OCI-LY3 (cell line): ENCODE results near the gene ADCY4.

Experiments
- H2AFZ ChIP-seq: fragments of 200-600, 300-600 bp; shearing (Covaris generic); 2 replicates; pipeline ENCODE4 v1.6.0; 2014; ENCODE audit warnings: antibody characterized with exemption, low read depth, low read length
- H3K27ac ChIP-seq: fragments of 200-600, 300-600 bp; sonication (generic); 2 replicates; pipeline ENCODE4 v1.5.1; 2014; ENCODE audit warnings: mild to moderate bottlenecking, low read length, moderate library complexity, mixed read lengths
- H3K27me3 ChIP-seq: fragments of 200-600, 300-600 bp; sonication (generic); 2 replicates; pipeline ENCODE4 v1.6.1; 2014; ENCODE audit warnings: low read depth, low read length, mixed read lengths
- H3K36me3 ChIP-seq: fragments of 200-600, 300-600 bp; sonication (generic); replicated peaks from 2 replicates; pipeline ENCODE3; 2014; ENCODE audit warnings: low read depth, low read length, mixed read lengths
- H3K4me1 ChIP-seq: fragments of 300-600, 200-600 bp; sonication (generic); 2 replicates; pipeline ENCODE4 v1.6.1; 2014; ENCODE audit warnings: low read length, mixed read lengths
- H3K4me2 ChIP-seq: fragments of 200-600, 300-600 bp; sonication (generic); 2 replicates; pipeline ENCODE4 v1.6.1; 2014; ENCODE audit warnings: low read length, mixed read lengths
- H3K4me3 ChIP-seq: fragments of 300-600, 200-600 bp; sonication (generic); 2 replicates; pipeline ENCODE4 v1.5.1; 2014; ENCODE audit warnings: antibody characterized with exemption, mild to moderate bottlenecking, low read length, moderate library complexity
- H3K79me2 ChIP-seq: fragments of 300-600, 200-600 bp; shearing (Covaris generic); 2 replicates; pipeline ENCODE4 v1.6.1; 2014; ENCODE audit warnings: mild to moderate bottlenecking, low read length, mixed read lengths
- H3K9ac ChIP-seq: fragments of 300-600, 200-600 bp; shearing (Covaris generic); 2 replicates; pipeline ENCODE4 v1.6.0; 2014; ENCODE audit warnings: mild to moderate bottlenecking, low read length, moderate library complexity
- H3K9me3 ChIP-seq: fragments of 200-600, 300-600 bp; shearing (Covaris generic); 2 replicates; pipeline ENCODE4 v1.6.1; 2014; ENCODE audit warnings: low read length, mixed read lengths; ENCODE audit not compliant: insufficient read depth
- H4K20me1 ChIP-seq: fragments of 200-600, 300-600 bp; sonication (generic); 2 replicates; pipeline ENCODE4 v1.6.1; 2016; ENCODE audit warnings: low read length, mixed read lengths; ENCODE audit not compliant: insufficient read depth
- EZH2phosphoT487 ChIP-seq: fragments of 200-600 bp; shearing (Covaris generic); IDR thresholded peaks from 2 replicates; pipeline ENCODE4 v1.6.1; 2018; ENCODE audit warnings: antibody characterized with exemption, mixed run types, low read depth
- TF ChIP-seq, protein P1 (sequence below): fragments of 200-600, 300-600 bp; sonication (generic); IDR thresholded peaks from 2 replicates; pipeline ENCODE4 v1.5.1; 2014; ENCODE audit warnings: antibody characterized with exemption, low read length, low read depth

The ADCY4 gene

DNA sequence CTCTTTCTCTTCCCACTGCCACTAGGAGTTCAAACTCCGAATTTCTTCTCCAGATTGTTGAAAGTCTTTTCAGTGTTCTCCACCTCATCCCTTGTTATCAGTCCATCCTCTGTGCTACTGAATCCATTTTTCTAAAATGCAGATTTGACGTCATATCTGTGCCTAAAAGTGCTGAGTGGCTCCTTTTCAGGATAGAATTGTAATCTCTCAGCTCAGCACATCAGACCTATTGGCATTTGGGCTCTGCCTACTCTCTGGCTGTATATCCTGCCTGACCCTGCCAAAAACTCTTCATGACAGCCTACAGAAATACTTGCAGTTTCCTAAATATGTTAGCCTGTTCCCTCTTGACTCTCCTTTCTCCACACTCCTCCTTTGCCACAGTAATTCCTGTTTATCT is 62.4 kb downstream of the ADCY4 start:
- Histone ChIP-seq H3K27me3 (no peaks in the 10 kb centered on the region), H3K4me1 (peaks cover 38% of the 10 kb centered on the region), H3K9ac (no peak overlapping the region), H3K4me3 (no peak overlapping the region), H3K4me2 (peak overlapping the region; percentile 83; the same call in 1 of the 2 replicates), H3K9me3 (no peaks in the 10 kb centered on the region), H3K79me2 (no peaks in the 10 kb centered on the region), H4K20me1 (no peaks in the 10 kb centered on the region), H2AFZ (no peak overlapping the region), H3K27ac (no peak overlapping the region), H3K36me3 (no peaks in the 10 kb centered on the region)
- TF ChIP-seq, protein P1, sequence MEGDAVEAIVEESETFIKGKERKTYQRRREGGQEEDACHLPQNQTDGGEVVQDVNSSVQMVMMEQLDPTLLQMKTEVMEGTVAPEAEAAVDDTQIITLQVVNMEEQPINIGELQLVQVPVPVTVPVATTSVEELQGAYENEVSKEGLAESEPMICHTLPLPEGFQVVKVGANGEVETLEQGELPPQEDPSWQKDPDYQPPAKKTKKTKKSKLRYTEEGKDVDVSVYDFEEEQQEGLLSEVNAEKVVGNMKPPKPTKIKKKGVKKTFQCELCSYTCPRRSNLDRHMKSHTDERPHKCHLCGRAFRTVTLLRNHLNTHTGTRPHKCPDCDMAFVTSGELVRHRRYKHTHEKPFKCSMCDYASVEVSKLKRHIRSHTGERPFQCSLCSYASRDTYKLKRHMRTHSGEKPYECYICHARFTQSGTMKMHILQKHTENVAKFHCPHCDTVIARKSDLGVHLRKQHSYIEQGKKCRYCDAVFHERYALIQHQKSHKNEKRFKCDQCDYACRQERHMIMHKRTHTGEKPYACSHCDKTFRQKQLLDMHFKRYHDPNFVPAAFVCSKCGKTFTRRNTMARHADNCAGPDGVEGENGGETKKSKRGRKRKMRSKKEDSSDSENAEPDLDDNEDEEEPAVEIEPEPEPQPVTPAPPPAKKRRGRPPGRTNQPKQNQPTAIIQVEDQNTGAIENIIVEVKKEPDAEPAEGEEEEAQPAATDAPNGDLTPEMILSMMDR, result no peak
- TF ChIP-seq EZH2phosphoT487, result no peak

DNA sequence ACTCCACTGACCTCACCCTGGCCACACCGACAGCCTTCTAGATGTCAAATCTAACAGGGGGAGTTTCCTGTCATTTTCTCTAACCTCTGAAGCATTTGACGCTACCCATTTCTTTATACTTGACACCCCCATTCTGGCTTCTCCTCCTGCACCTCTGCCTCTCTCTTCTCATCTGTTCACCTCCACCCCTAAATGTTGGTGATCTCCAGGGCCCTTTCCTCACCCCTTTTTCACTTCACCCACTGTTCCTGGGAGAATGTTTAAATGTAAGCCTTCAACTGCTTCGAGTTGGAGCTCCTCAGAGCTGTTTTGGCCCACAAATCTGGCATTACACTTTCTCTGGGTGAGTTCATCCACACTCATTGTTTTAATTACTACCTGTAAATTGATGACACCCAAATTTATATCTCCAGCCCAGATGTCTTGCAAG is 63.0 kb downstream of the ADCY4 start:
- Histone ChIP-seq H3K9ac (peak overlapping the region; percentile 98), H3K4me3 (peak overlapping the region; percentile 90), H3K4me1 (peaks cover 38% of the 10 kb centered on the region), H2AFZ (peak overlapping the region; percentile 39; the same call in 1 of the 2 replicates), H4K20me1 (no peaks in the 10 kb centered on the region), H3K27me3 (no peaks in the 10 kb centered on the region), H3K4me2 (peak overlapping the region; percentile 83), H3K36me3 (peaks cover 2% of the 10 kb centered on the region), H3K27ac (no peak overlapping the region), H3K9me3 (no peaks in the 10 kb centered on the region), H3K79me2 (no peaks in the 10 kb centered on the region)
- TF ChIP-seq, protein P1, result no peak
- no peak for TF ChIP-seq EZH2phosphoT487

DNA sequence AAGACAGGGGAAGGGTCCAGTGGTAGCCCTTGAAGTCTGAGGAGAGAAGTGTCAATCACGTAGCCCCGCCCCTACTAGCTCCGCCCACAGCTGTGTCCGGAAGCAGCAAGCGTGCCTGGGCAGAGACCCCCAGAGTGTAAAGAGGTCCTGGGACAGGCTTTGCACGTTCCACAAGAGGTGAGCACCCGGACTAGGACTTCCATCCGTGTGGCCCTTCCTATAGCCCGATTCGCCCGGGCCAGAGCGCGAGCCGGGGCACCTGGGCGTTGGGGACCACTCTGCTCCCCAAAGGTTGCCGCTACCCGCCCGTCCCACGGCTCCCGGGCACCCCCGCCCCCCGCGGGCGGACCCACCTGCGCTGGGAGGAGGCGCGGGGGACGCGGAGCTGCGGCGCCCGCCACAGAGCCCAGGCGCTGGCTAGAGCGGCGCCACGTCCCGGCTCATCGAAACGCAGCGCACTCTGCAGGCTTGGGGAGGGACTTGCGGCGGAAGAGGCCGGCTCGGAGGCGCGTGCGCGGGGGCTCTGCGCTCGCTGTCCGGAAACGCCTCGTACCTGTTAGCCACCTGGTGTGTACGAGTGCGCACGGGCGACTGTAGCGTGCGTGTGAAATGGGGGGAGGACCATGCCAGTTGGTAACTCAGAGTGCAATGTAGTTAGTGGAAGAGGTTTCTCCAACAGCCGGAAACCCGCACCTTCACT is 63.6 kb downstream of the ADCY4 start, which contains the start of gene RABGGTA:
TSS of gene RABGGTA (minus strand) at position 464 of the 700 bp plus-strand sequence. CDS start 482 bp downstream, outside the sequence.
- H4K20me1 ChIP-seq, result no peaks in the 10 kb centered on the region
- H2AFZ ChIP-seq, result peak within 1 kb of the TSS; percentile 58; the same call in 1 of the 2 replicates
- H3K79me2 ChIP-seq, result no peaks in the 10 kb centered on the region
- peaks cover 2% of the 10 kb centered on the region for H3K36me3 ChIP-seq
- peak within 1 kb of the TSS; percentile 83 for H3K4me2 ChIP-seq
- H3K4me3 ChIP-seq, result peak within 1 kb of the TSS; percentile 90
- TF ChIP-seq, protein P1, result peak; percentile 66
- TF ChIP-seq EZH2phosphoT487, result no peak
- H3K9ac ChIP-seq, result peak within 1 kb of the TSS; percentile 98
- peaks cover 38% of the 10 kb centered on the region for H3K4me1 ChIP-seq
- peak within 1 kb of the TSS; percentile 88 for H3K27ac ChIP-seq
- no peaks in the 10 kb centered on the region for H3K9me3 ChIP-seq
- no peaks in the 10 kb centered on the region for H3K27me3 ChIP-seq

DNA sequence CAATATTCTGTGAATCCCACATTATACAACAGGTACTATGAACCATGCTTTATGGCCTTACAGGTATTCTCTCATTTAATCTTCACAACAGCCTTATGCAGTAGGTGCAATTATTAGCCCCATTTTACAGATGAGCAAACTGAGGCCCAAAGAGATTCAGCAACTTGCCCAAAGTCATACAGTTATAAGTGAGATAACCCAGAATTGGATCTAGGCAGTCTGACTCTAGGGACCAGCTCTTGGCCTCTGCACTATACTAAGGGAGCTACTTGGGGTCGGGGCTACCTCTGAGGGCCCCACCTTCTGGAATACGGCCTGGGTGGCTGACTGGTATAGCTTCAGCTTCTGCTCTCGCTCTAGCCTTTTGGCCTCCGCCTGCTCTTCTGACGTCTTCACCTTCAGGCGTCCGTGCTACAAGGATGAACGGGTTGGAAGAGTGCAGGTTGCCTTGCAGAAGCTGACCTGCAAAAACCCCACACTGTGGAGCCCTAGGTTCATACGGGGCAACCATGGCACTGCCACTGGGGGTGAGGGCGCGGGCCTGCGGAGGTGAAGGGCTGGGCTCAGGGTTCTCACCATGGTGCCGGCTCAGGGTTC is 64.2 kb downstream of the ADCY4 start:
- Histone ChIP-seq H3K9ac (peak overlapping the region; percentile 98), H3K4me1 (peaks cover 38% of the 10 kb centered on the region), H3K9me3 (no peaks in the 10 kb centered on the region), H2AFZ (no peak overlapping the region), H4K20me1 (no peaks in the 10 kb centered on the region), H3K27ac (peak overlapping the region; percentile 88), H3K4me3 (peak overlapping the region; percentile 90), H3K27me3 (no peaks in the 10 kb centered on the region), H3K79me2 (no peaks in the 10 kb centered on the region), H3K4me2 (peak overlapping the region; percentile 83), H3K36me3 (peaks cover 2% of the 10 kb centered on the region)
- TF ChIP-seq, protein P1, result no peak
- TF ChIP-seq EZH2phosphoT487, result no peak
